Spleen (tissue), 11 donors: ENCODE data around the gene METTL18. TPM values are rescaled to one million over a fixed set of nuclear protein-coding genes. Genes with fewer than 3 reads are reported as not detected.

ENCODE experiments used
- DNase-seq: peaks from one replicate; pipeline ENCODE4 v3.0.0-alpha.2; 2020
- H3K27ac ChIP-seq, 8 donors: fragments of 200-600 bp; sonication (generic) in 7 of 8; 1 replicate in 4 of 8; 2 replicates in 4 of 8; pipeline versions ENCODE4 v1.5.0 to v1.8.0; 2016 to 2021; ENCODE audit warnings: inconsistent platforms in 4 of 8, mild to moderate bottlenecking in 4 of 8, moderate library complexity in 1 of 8
- H3K27me3 ChIP-seq, 7 donors: fragments of 200-600 bp; sonication (generic) in 6 of 7; replicated peaks in 1 of 7; 1 replicate in 4 of 7; 2 replicates in 3 of 7; pipeline versions ENCODE4 v1.5.0 to v1.8.0; 2016 to 2021; ENCODE audit warnings: inconsistent platforms in 3 of 7, mild to moderate bottlenecking in 1 of 7
- H3K36me3 ChIP-seq, 6 donors: fragments of 200-600 bp; sonication (generic) in 5 of 6; 1 replicate in 4 of 6; 2 replicates in 2 of 6; pipeline versions ENCODE4 v1.5.0 to v1.8.0; 2016 to 2021; ENCODE audit warnings: inconsistent platforms in 2 of 6
- H3K4me1 ChIP-seq, 6 donors: fragments of 200-600 bp; sonication (generic) in 5 of 6; 1 replicate in 3 of 6; 2 replicates in 3 of 6; pipeline versions ENCODE4 v1.5.0 to v1.8.0; 2016 to 2021; ENCODE audit warnings: inconsistent platforms in 3 of 6
- H3K4me3 ChIP-seq, 8 donors: fragments of 200-600 bp; sonication (generic) in 7 of 8; 1 replicate in 4 of 8; 2 replicates in 4 of 8; pipeline versions ENCODE4 v1.5.0 to v1.8.0; 2016 to 2021; ENCODE audit warnings: inconsistent platforms in 4 of 8, mild to moderate bottlenecking in 4 of 8, moderate library complexity in 2 of 8
- H3K9me3 ChIP-seq, 8 donors: fragments of 200-600 bp; sonication (generic) in 7 of 8; 1 replicate in 4 of 8; 2 replicates in 4 of 8; pipeline versions ENCODE4 v1.5.0 to v1.8.0; 2016 to 2021; ENCODE audit warnings: inconsistent platforms in 4 of 8
- CTCF ChIP-seq, 11 experiments: fragments of 200-600 bp in 7 of 11; fragments of 450-650 bp in 4 of 11; sonication (generic) in 4 of 11; IDR thresholded peaks in 8 of 11; conservative IDR thresholded peaks in 3 of 11; 1 replicate in 7 of 11; 2 replicates in 4 of 11; pipeline versions ENCODE4 v1.4.0 to v1.8.0; 2016 to 2021; ENCODE audit warnings: antibody characterized with exemption in 11 of 11, inconsistent platforms in 4 of 11, mild to moderate bottlenecking in 1 of 11
- POLR2A ChIP-seq, 3 donors: fragments of 450-650 bp; IDR thresholded peaks; one replicate each; pipeline ENCODE4 v1.5.1; 2017; ENCODE audit warnings: antibody characterized with exemption in 3 of 3, mild to moderate bottlenecking in 1 of 3
- POLR2AphosphoS5 ChIP-seq, 3 donors: sonication (generic); formaldehyde crosslinking; IDR thresholded peaks; one replicate each; pipeline ENCODE4 v1.5.1; 2017; ENCODE audit warnings: antibody characterized with exemption in 3 of 3
- WGBS, 5 donors: extraction: QIAGEN DNeasy Blood & Tissue Kit in 3 of 5; methylation state at CpG; one replicate each; pipeline versions ENCODE4 v1.1.5 to v1.1.7; 2013 to 2018; 5-methylcytosine and 5-hydroxymethylcytosine counted together
- intact Hi-C: fragments of 100-400 bp; cut with DNase I; formaldehyde crosslinking; loops from one replicate; pipeline ENCODE4 v1.15.0; 2023; ENCODE audit warnings: low total_unique reads
- polyA plus RNA-seq, 3 donors: library from polyadenylated mRNA; stranded (reverse); fragments of 200-250 nt; gene quantifications; one replicate each; pipeline ENCODE4 v1.2.1, GENCODE V29; 2013
- total RNA-seq, 7 donors: library from RNA; depleted of rRNA in 3 of 7; stranded (reverse); fragments of >200 nt in 3 of 7; fragmentation: NEBNext Ultra II Directional in 4 of 7; extraction: Animal tissue kit (Norgen Biotek cat#: 25700) in 4 of 7; gene quantifications; one replicate each; pipeline versions ENCODE4 v1.1.0 to v1.2.1, GENCODE V29; 2016 to 2021
- donor health status: healthy with polysubstance abuse.
- donor health status: DM: no; HTN: no; CAD: no; lungs with moderate emphysema.
- donor health status: DM: no; HTN: no; CAD: no.
- donor health status: Bipolar disorder and iron deficiency.
- donor health status: healthy.
- donor health status: DM: no; HTN: no; CAD: no.
- donor health status: DM: yes; HTN: yes; CAD: no.

The METTL18 gene
- total and polyA plus RNA-seq, 10 donors = 6.5 to 16.3 (median 12.4) TPM

GRCh38 chr1:169759038-169759437 lies 35.7 kb downstream of the METTL18 start:
- 83 to 95% (median 84%) methylated on average over 3 of the region's 3 CpGs for WGBS, 5 donors
- TF ChIP-seq POLR2AphosphoS5 (IDR thresholded peaks at IDR 0.05) (no peak), CTCF (IDR thresholded peaks at IDR 0.05 in 8 of 11, conservative IDR thresholded peaks at IDR 0.05 in 3 of 11) (no peak), POLR2A (IDR thresholded peaks at IDR 0.05) (no peak)
- no peak overlapping the region for H3K4me3 ChIP-seq

GRCh38 chr1:169753549-169753948 lies 41.2 kb downstream of the METTL18 start:
- H3K27ac ChIP-seq = no peak overlapping the region
- DNase-seq = no peak
- intact Hi-C loops = no loop called here
- H3K4me1 ChIP-seq = no peaks in the 10 kb centered on the region
- peaks cover 0 to 11% (median 0%) of the 10 kb centered on the region in 7 donors for H3K27me3 ChIP-seq
- 74 to 88% (median 78%) methylated on average over 4 of the region's 4 CpGs for WGBS, 5 donors
- H3K36me3 ChIP-seq = no peaks in the 10 kb centered on the region
- TF ChIP-seq POLR2A (IDR thresholded peaks at IDR 0.05) (no peak), POLR2AphosphoS5 (IDR thresholded peaks at IDR 0.05) (no peak), CTCF (IDR thresholded peaks at IDR 0.05 in 8 of 11, conservative IDR thresholded peaks at IDR 0.05 in 3 of 11) (no peak)
- H3K9me3 ChIP-seq = peaks cover 0 to 6% (median 0%) of the 10 kb centered on the region in 8 donors
- no peak overlapping the region for H3K4me3 ChIP-seq

More at GRCh38 chr1:169759038-169759437, 35.7 kb downstream of the METTL18 start:
- intact Hi-C loops = no loop called here
- peaks cover 0 to 11% (median 0%) of the 10 kb centered on the region in 7 donors for H3K27me3 ChIP-seq
- H3K36me3 ChIP-seq = no peaks in the 10 kb centered on the region
- DNase-seq = no peak
- H3K27ac ChIP-seq = no peak overlapping the region
- no peaks in the 10 kb centered on the region for H3K4me1 ChIP-seq
- H3K9me3 ChIP-seq = peaks cover 0 to 9% (median 0%) of the 10 kb centered on the region in 8 donors

- no peak overlapping the region for H3K27ac ChIP-seq
- DNase-seq = no peak
- WGBS, 5 donors = 76 to 88% (median 86%) methylated on average over 1 of the region's 1 CpG
- no peaks in the 10 kb centered on the region for H3K9me3 ChIP-seq
- TF ChIP-seq POLR2AphosphoS5 (IDR thresholded peaks at IDR 0.05) (no peak), CTCF (IDR thresholded peaks at IDR 0.05 in 8 of 11, conservative IDR thresholded peaks at IDR 0.05 in 3 of 11) (no peak)
- intact Hi-C loops = no loop called here
- H3K36me3 ChIP-seq = no peaks in the 10 kb centered on the region
- H3K27me3 ChIP-seq = peaks cover 0 to 4% (median 0%) of the 10 kb centered on the region in 7 donors
- no peaks in the 10 kb centered on the region for H3K4me1 ChIP-seq
- H3K4me3 ChIP-seq = no peak overlapping the region
These were observed 44.7 kb downstream of the METTL18 start for GRCh38 chr1:169750041-169750440.

GRCh38 chr1:169746550-169746949 lies 48.2 kb downstream of the METTL18 start:
- no peak for DNase-seq
- intact Hi-C loops = no loop called here
- Histone ChIP-seq H3K27ac (no peak overlapping the region), H3K27me3 (peaks cover 0 to 3% (median 0%) of the 10 kb centered on the region in 7 donors), H3K4me1 (no peaks in the 10 kb centered on the region), H3K9me3 (no peaks in the 10 kb centered on the region), H3K36me3 (no peaks in the 10 kb centered on the region), H3K4me3 (no peak overlapping the region)
- WGBS, 5 donors = 86 to 96% (median 93%) methylated on average over 2 of the region's 2 CpGs
- TF ChIP-seq CTCF (IDR thresholded peaks at IDR 0.05 in 8 of 11, conservative IDR thresholded peaks at IDR 0.05 in 3 of 11) = no peak
